Astrocyte (in vitro differentiated cells and primary cell): Measurements from ENCODE around the gene MYPOP. TPM values are rescaled to one million over a fixed set of nuclear protein-coding genes. Genes with fewer than 3 reads are reported as not detected.

Experiments used
- DNase-seq: peaks from one replicate; pipeline ENCODE4 v3.0.0-alpha.2; 2010; ENCODE audit warnings: low read depth
- FAIRE-seq: peaks from 2 replicates; lab custom pipeline; 2011; peaks lifted over from hg19 to GRCh38; lab: Jason Lieb, UNC
- H2AFZ ChIP-seq: 2 replicates; pipeline ENCODE4 v1.6.0; 2012; ENCODE audit warnings: low read depth, low read length, inconsistent platforms
- H3K27ac ChIP-seq: 2 replicates; pipeline ENCODE4 v1.5.1; 2011; ENCODE audit warnings: low read depth, low read length, inconsistent platforms
- H3K27me3 ChIP-seq: 2 replicates; pipeline ENCODE4 v1.6.0; 2011; ENCODE audit warnings: low read length, inconsistent platforms; ENCODE audit not compliant: insufficient read depth
- H3K36me3 ChIP-seq: 2 replicates; pipeline ENCODE4 v1.5.1; 2011; ENCODE audit warnings: low read length, inconsistent platforms; ENCODE audit not compliant: insufficient read depth
- H3K4me1 ChIP-seq: 2 replicates; pipeline ENCODE4 v1.5.1; 2011; ENCODE audit warnings: low read length, inconsistent platforms; ENCODE audit not compliant: insufficient read depth
- H3K4me2 ChIP-seq: 2 replicates; pipeline ENCODE4 v1.6.0; 2012; ENCODE audit warnings: low read length, inconsistent platforms
- H3K4me3 ChIP-seq: 2 replicates; pipeline ENCODE4 v1.5.1; 2011; ENCODE audit warnings: low read depth, mild to moderate bottlenecking, low read length, inconsistent platforms; ENCODE audit not compliant: insufficient read depth
- H3K79me2 ChIP-seq: 2 replicates; pipeline ENCODE4 v1.6.0; 2012; ENCODE audit warnings: mild to moderate bottlenecking, low read length, inconsistent platforms; ENCODE audit not compliant: insufficient read depth
- H3K9ac ChIP-seq: 2 replicates; pipeline ENCODE4 v1.6.0; 2012; ENCODE audit warnings: mild to moderate bottlenecking, low read length, inconsistent platforms
- H3K9me3 ChIP-seq: 2 replicates; pipeline ENCODE4 v1.5.1; 2012; ENCODE audit warnings: low read depth, mild to moderate bottlenecking, low read length, inconsistent platforms; ENCODE audit not compliant: insufficient read depth
- H4K20me1 ChIP-seq: 2 replicates; pipeline ENCODE4 v1.6.0; 2012; ENCODE audit warnings: low read length, inconsistent platforms; ENCODE audit not compliant: insufficient read depth
- H3K27ac Mint-ChIP-seq: one replicate; pipeline ENCODE4 v1.8.0; 2021; ENCODE audit warnings: mild to moderate bottlenecking, mixed read lengths; ENCODE audit not compliant: unreplicated experiment
- H3K27me3 Mint-ChIP-seq: one replicate; pipeline ENCODE4 v1.8.0; 2021; ENCODE audit warnings: low read depth, mixed read lengths; ENCODE audit not compliant: unreplicated experiment
- H3K36me3 Mint-ChIP-seq: one replicate; pipeline ENCODE4 v1.8.0; 2021; ENCODE audit warnings: low read depth, mixed read lengths; ENCODE audit not compliant: unreplicated experiment
- H3K4me1 Mint-ChIP-seq: one replicate; pipeline ENCODE4 v1.8.0; 2021; ENCODE audit warnings: low read depth, mixed read lengths; ENCODE audit not compliant: unreplicated experiment
- H3K4me3 Mint-ChIP-seq: one replicate; pipeline ENCODE4 v1.8.0; 2021; ENCODE audit warnings: mild to moderate bottlenecking, moderate library complexity, mixed read lengths; ENCODE audit not compliant: unreplicated experiment
- H3K9me3 Mint-ChIP-seq: one replicate; pipeline ENCODE4 v1.8.0; 2021; ENCODE audit warnings: mild to moderate bottlenecking, mixed read lengths; ENCODE audit not compliant: unreplicated experiment
- EZH2 ChIP-seq: IDR thresholded peaks from 2 replicates; pipeline ENCODE4 v1.6.1; 2012; ENCODE audit warnings: mild to moderate bottlenecking, low read length, inconsistent platforms; ENCODE audit not compliant: insufficient read depth
- total RNA-seq: library from RNA; stranded (reverse); gene quantifications from 2 replicates; pipeline ENCODE4 v1.2.1, GENCODE V29; 2021
- TF ChIP-seq, protein P1 (sequence below): IDR thresholded peaks from 2 replicates; pipeline ENCODE4 v1.5.1; 2011; ENCODE audit warnings: low read depth, mild to moderate bottlenecking, inconsistent platforms, low read length, moderate library complexity; ENCODE audit not compliant: insufficient read depth

The MYPOP gene
- total RNA-seq, 1 donor from 2014 or later, result 11.0 TPM

GRCh38 chr19:45884682-45885555 lies 17.5 kb downstream of the MYPOP start:
- peak overlapping the region; percentile 89 for H2AFZ ChIP-seq
- peaks cover 24% of the 10 kb centered on the region for H3K4me1 ChIP-seq
- no peaks in the 10 kb centered on the region for H3K9me3 Mint-ChIP-seq
- H3K4me2 ChIP-seq, result peak overlapping the region; percentile 89
- H3K79me2 ChIP-seq, result peaks cover 24% of the 10 kb centered on the region
- peak overlapping the region; percentile 85 for H3K9ac ChIP-seq
- H3K4me3 ChIP-seq, result peak overlapping the region; percentile 65
- no peaks in the 10 kb centered on the region for H3K27me3 ChIP-seq
- H3K36me3 ChIP-seq, result no peaks in the 10 kb centered on the region
- FAIRE-seq (no peak), DNase-seq (no peak)
- H3K9me3 ChIP-seq, result no peaks in the 10 kb centered on the region
- H4K20me1 ChIP-seq, result peaks cover 33% of the 10 kb centered on the region
- peaks cover 12% of the 10 kb centered on the region for H3K4me1 Mint-ChIP-seq
- H3K4me3 Mint-ChIP-seq, result peak overlapping the region; percentile 76
- H3K27ac ChIP-seq, result no peak overlapping the region
- TF ChIP-seq, protein P1, sequence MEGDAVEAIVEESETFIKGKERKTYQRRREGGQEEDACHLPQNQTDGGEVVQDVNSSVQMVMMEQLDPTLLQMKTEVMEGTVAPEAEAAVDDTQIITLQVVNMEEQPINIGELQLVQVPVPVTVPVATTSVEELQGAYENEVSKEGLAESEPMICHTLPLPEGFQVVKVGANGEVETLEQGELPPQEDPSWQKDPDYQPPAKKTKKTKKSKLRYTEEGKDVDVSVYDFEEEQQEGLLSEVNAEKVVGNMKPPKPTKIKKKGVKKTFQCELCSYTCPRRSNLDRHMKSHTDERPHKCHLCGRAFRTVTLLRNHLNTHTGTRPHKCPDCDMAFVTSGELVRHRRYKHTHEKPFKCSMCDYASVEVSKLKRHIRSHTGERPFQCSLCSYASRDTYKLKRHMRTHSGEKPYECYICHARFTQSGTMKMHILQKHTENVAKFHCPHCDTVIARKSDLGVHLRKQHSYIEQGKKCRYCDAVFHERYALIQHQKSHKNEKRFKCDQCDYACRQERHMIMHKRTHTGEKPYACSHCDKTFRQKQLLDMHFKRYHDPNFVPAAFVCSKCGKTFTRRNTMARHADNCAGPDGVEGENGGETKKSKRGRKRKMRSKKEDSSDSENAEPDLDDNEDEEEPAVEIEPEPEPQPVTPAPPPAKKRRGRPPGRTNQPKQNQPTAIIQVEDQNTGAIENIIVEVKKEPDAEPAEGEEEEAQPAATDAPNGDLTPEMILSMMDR, result no peak
- no peak for TF ChIP-seq EZH2
- no peak overlapping the region for H3K27ac Mint-ChIP-seq
- peaks cover 2% of the 10 kb centered on the region for H3K27me3 Mint-ChIP-seq
- peaks cover 2% of the 10 kb centered on the region for H3K36me3 Mint-ChIP-seq

DNA sequence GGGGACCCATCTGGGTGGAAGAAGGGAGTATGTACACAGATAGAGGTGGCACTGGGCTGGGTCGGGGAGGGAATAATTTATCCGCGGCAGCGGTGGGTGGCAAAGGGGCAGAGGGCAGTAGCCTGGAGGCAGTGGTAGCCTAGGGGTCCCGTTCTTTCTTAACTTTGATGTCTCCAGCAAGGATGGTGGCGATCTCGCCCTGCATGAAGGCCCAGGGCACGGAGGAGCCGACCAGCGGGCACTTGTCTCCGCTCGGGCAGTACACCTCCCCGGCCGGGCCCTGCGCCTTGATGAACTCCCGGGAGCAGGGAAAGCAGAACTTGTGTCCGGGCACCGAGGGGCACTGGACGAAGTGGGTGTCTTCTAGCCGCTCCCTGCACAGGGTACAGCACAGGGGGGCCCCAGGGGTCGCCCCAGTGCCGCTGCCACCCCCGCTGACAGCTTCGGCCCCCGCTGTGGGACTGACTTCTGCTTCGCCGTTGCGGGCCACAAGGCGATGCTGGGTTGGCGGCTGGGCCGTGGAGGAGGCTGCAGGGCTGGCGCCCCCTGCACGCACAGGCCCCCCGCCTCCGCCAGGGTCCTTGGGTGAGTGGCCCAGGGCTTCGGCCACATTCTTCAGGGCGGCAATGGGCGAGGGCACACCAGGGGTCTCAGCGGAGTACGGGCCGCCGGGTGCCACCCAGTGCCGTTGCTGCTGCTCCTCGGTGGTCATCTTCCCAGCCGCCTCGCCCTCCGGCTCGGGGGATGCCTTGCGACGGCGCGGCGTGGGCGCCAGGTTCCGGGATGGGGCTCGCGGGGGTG lies 18.3 kb downstream of the MYPOP start:
- Mint-ChIP-seq H3K36me3 (peaks cover 2% of the 10 kb centered on the region), H3K9me3 (no peaks in the 10 kb centered on the region), H3K4me1 (peaks cover 12% of the 10 kb centered on the region), H3K27ac (no peak overlapping the region), H3K4me3 (peak overlapping the region; percentile 78), H3K27me3 (peaks cover 2% of the 10 kb centered on the region)
- H3K4me3 ChIP-seq, result no peak overlapping the region
- H3K27ac ChIP-seq, result no peak overlapping the region
- no peak for TF ChIP-seq EZH2
- TF ChIP-seq, protein P1, result no peak
- peaks cover 33% of the 10 kb centered on the region for H4K20me1 ChIP-seq
- no peak overlapping the region for H3K9ac ChIP-seq
- H3K27me3 ChIP-seq, result no peaks in the 10 kb centered on the region
- H3K9me3 ChIP-seq, result no peaks in the 10 kb centered on the region
- peaks cover 24% of the 10 kb centered on the region for H3K79me2 ChIP-seq
- H3K4me2 ChIP-seq, result peak overlapping the region; percentile 57
- peaks cover 24% of the 10 kb centered on the region for H3K4me1 ChIP-seq
- FAIRE-seq (no peak), DNase-seq (no peak)
- H3K36me3 ChIP-seq, result no peaks in the 10 kb centered on the region
- H2AFZ ChIP-seq, result no peak overlapping the region
